CD4-positive, alpha-beta T cell treated with Interleukin-1 beta for 1 hour (primary cell): ENCODE results near the gene CHRNA1.
A peak's percentile ranks its signal among the peaks of the same experiment; 100 is the strongest.
"Not testable (repeated sequence)": the region's sequence is repeated elsewhere in the genome, so short reads cannot be mapped to it uniquely, and the experiment has no call there.

Experiments used
- DNase-seq, 2 donors: peaks; one replicate each; pipeline ENCODE4 v3.0.0-alpha.2; 2020 to 2022

Gene CHRNA1

GRCh38 chr2:174709416-174710004, 54.8 kb downstream of the CHRNA1 start:
- DNase-seq, result not testable (repeated sequence)

GRCh38 chr2:174708713-174709112, 55.6 kb downstream of the CHRNA1 start:
- no peak for DNase-seq

DNA sequence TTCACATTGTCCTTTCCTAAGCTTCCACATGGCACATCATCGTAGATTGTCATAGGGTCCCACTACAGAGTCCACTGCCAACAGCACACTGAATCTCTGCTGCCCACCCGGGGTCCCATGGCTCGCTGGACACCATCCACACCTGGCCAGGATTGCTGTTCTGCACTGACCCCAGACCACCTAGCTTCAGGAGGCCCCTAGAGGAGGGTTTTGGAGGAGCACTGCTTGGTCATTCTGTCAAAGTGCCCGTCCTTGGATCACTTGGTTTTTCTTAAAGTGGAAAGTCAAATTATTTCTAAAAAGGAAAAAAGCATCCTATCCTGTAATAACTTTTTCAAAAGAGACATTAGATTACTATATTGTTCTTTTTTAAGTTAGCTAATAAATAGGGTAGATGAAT, 59.0 kb downstream of the CHRNA1 start:
- DNase-seq, result no peak

- no peak for DNase-seq
Measured at GRCh38 chr2:174704642-174705041, 59.6 kb downstream of the CHRNA1 start.

DNA sequence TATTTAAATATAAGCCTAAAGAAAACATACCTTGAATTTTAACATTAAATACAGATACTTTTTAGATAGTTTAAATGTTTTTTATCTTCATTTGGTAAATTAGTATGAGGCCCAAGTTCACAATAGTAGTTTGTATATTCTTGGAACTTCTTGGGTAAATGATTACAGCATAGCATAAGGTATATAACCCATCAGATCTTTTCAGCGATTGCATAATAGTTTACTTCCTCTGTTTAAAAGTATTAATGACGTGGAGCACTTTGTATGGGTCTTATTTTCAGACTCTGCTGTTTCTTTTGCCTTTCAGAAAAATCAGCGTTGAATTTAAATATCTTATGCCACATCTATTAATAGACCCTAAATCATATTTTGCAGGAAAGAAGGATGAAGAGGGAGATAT, 60.2 kb downstream of the CHRNA1 start:
- no peak for DNase-seq

DNA sequence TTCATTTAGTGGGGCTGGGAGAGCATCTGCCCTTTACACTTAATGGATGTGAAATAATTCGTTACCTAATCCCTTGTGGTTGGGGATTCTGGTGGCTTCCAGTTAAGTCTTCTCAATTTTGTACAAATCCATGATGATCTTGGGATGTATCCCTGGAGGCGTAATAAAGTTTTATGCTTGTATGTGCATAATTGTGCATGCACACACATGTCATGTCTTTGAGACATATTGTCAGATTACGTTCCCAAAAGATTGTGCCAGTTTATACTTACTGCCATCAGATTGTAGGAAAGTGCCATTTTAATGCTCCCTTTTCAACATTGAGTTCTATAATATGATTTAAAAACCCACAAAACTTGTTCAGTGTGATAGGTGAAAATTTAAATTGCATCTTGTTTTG, 60.8 kb downstream of the CHRNA1 start:
- DNase-seq, result no peak

DNA sequence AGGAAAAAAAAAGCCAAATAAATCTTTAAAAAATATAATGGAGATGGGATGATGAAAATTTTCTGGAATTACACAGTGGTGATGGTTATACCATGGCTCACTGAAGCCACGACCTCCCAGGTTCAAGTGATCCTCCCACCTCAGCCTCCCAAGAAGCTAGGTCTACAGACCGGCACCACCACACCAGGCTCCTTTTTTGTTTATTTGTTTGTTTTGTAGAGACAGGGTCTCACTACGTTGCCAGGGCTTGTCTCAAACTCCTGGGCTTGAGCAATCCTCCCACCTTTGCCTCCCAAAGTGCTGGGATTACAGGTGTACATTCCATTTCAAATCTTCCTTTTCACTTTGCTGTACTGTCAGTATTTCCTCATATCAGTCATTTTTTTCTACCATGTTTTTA, 61.7 kb downstream of the CHRNA1 start:
- DNase-seq, result no peak

DNA sequence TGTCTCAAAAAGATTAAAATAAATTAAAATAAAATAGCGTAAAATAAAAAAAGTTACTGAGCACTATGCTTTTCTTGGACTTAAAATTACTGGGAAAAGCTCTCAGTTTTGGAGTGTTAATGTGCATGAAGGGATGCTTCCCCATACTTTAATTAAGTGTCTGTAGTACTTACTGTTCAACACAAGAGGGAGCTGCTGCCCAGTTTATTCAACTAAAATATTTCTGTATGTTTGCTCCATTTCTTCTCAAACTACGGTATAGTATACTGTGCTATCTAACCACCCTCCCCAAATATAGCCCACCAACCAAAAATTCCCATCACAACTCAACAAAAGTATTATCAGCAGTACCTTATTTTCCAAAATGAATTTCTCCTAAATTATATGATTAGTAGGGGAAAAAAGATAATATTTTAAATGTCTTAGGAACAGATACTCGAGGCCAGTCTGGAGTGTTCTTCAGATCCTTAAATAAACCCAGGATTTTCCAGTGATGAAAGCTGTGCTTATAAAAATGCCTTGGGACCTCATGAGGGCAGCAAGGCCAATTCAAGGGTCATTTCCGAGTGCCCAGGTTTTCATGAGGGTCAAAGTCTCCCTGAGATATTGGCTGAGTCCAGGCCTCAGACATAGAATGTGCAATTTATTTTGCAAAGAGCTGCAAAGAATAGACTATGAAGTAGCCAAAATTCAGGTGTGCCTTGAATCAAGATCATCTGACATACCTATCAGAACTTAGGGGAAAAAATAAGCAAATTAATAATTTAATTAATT, 64.1 kb downstream of the CHRNA1 start:
- peak in 1 of 2 donors; percentile 60 for DNase-seq
